Ishikawa (cell line): ENCODE data around the gene CORO7.

Source experiments
- CEBPB ChIP-seq: IDR thresholded peaks from 2 replicates; pipeline ENCODE4 v1.6.1; 2012
- EGR1 ChIP-seq: IDR thresholded peaks from 2 replicates; pipeline ENCODE4 v1.6.1; 2012
- EP300 ChIP-seq: IDR thresholded peaks from 2 replicates; pipeline ENCODE4 v1.6.1; 2012; ENCODE audit warnings: borderline replicate concordance
- FOXM1 ChIP-seq: IDR thresholded peaks from 2 replicates; pipeline ENCODE4 v1.6.1; 2012; ENCODE audit warnings: low read depth, borderline replicate concordance
- RAD21 ChIP-seq: IDR thresholded peaks from 2 replicates; pipeline ENCODE4 v1.6.1; 2012; ENCODE audit warnings: low read depth
- REST ChIP-seq: IDR thresholded peaks from 2 replicates; pipeline ENCODE4 v1.6.1; 2012; ENCODE audit warnings: low read depth, mild to moderate bottlenecking
- TAF1 ChIP-seq: IDR thresholded peaks from 2 replicates; pipeline ENCODE4 v1.6.1; 2012; ENCODE audit warnings: low read depth, mild to moderate bottlenecking
- YY1 ChIP-seq: IDR thresholded peaks from 2 replicates; pipeline ENCODE4 v1.6.1; 2012; ENCODE audit warnings: low read depth
- ZBTB7A ChIP-seq: IDR thresholded peaks from 2 replicates; pipeline ENCODE4 v1.6.1; 2012; ENCODE audit warnings: low read depth

DNA sequence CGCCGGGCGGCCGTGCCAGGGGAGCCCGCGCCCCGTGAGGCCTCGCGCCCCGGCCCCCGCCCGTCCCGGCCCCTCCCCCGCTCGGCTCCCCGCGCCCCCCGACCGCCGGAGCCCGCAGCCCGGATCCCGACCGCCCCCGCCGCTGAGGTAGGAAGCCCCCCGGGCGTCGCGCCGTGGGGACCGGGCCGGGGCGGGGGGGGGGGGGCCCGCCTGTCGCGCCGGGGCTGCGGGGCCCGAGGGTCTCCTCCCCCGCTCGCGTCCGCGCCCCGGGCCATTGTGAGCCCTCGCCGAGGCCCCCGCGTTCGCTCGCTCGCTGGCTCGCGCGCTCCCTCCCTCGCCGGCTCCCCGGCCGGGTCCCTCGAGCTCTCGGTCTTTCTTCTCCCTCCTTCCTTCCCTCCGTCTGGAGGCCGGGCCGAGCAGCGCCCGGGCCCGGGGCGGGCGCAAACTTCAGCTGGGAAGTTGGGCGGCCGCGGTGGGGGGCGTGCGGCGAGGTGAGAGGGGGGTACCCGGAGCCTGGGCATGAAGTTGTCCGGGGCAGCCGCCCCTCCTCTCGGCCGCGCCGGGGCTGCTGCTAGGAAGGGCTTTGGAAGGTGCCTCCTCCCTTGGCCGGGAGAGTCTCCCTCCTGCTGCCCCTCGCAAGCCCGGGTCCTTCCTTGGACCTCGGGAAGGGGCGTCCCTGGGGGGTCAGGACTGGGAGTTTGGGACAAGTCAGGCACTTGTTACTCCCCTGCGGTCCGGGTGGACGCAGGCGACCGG lies 100.1 kb downstream of the CORO7 start:
- no peak for TF ChIP-seq EGR1
- peak; percentile 51 for TF ChIP-seq TAF1
- no peak for TF ChIP-seq CEBPB
- no peak for TF ChIP-seq YY1
- TF ChIP-seq REST, result no peak
- no peak for TF ChIP-seq FOXM1
- TF ChIP-seq EP300, result no peak
- no peak for TF ChIP-seq RAD21
- peak; percentile 96 for TF ChIP-seq ZBTB7A
